GM12874 (cell line): Measurements from ENCODE around the gene USP2.

Experiments used
- CTCF ChIP-seq: IDR thresholded peaks from 2 replicates; pipeline ENCODE4 v1.5.1; 2011; ENCODE audit warnings: low read depth, mild to moderate bottlenecking, control low read depth, low read length, moderate library complexity; ENCODE audit not compliant: insufficient read depth

The USP2 gene

GRCh38 chr11:119315131-119316015 is 66.1 kb downstream of the USP2 start:
- peak; percentile 27; the same call in 1 of the 2 replicates for TF ChIP-seq CTCF

GRCh38 chr11:119314726-119315125 is 66.8 kb downstream of the USP2 start:
- no peak for TF ChIP-seq CTCF

GRCh38 chr11:119310682-119311052 is 70.8 kb downstream of the USP2 start:
- TF ChIP-seq CTCF: no peak

GRCh38 chr11:119309953-119310681 is 71.4 kb downstream of the USP2 start:
- no peak for TF ChIP-seq CTCF

- no peak for TF ChIP-seq CTCF
These were observed 72.1 kb downstream of the USP2 start for GRCh38 chr11:119309411-119309810.

- TF ChIP-seq CTCF: no peak
These were observed 73.5 kb downstream of the USP2 start for GRCh38 chr11:119307974-119308373.

GRCh38 chr11:119307219-119307618 is 74.3 kb downstream of the USP2 start:
- TF ChIP-seq CTCF: no peak
